Body of pancreas (tissue), 4 donors: ENCODE data around the gene ZNF527.

Experiments
- CTCF ChIP-seq, 7 experiments: fragments of 450-650 bp in 4 of 7; fragments of 200-600 bp in 3 of 7; sonication (generic) in 3 of 7; IDR thresholded peaks; one replicate each; pipeline ENCODE4 v1.5.1; 2016 to 2019; ENCODE audit warnings: antibody characterized with exemption in 7 of 7
- POLR2A ChIP-seq, 3 donors: fragments of 450-650 bp; IDR thresholded peaks; one replicate each; pipeline ENCODE4 v1.6.1; 2016; ENCODE audit warnings: antibody characterized with exemption in 3 of 3, mild to moderate bottlenecking in 2 of 3

GRCh38 chr19:37412700-37413099 is 41.8 kb downstream of the ZNF527 start:
- TF ChIP-seq CTCF (IDR thresholded peaks at IDR 0.05) (no peak), POLR2A (IDR thresholded peaks at IDR 0.05) (no peak)
